Mononuclear cell (primary cell): Measurements from ENCODE around the gene MEPE. TPM values are rescaled to one million over a fixed set of nuclear protein-coding genes. Genes with fewer than 3 reads are reported as not detected.

Source experiments
- H3K27me3 ChIP-seq: 2 replicates; pipeline ENCODE4 v1.6.0; 2011; ENCODE audit warnings: low read length, control low read depth; ENCODE audit not compliant: insufficient read depth
- H3K4me1 ChIP-seq: 2 replicates; pipeline ENCODE4 v1.5.1; 2011; ENCODE audit warnings: mild to moderate bottlenecking, low read length, control low read depth; ENCODE audit not compliant: insufficient read depth
- H3K4me3 ChIP-seq: 2 replicates; pipeline ENCODE4 v1.5.1; 2011; ENCODE audit warnings: mild to moderate bottlenecking, low read length, moderate library complexity
- H3K9me3 ChIP-seq: 2 replicates; pipeline ENCODE4 v1.5.1; 2011; ENCODE audit warnings: low read depth, mild to moderate bottlenecking, control low read depth, low read length
- total RNA-seq: library from RNA; depleted of rRNA; stranded (reverse); fragments of >200 nt; gene quantifications from one replicate; pipeline ENCODE4 v1.2.3, GENCODE V29; 2012

The MEPE gene, protein sequence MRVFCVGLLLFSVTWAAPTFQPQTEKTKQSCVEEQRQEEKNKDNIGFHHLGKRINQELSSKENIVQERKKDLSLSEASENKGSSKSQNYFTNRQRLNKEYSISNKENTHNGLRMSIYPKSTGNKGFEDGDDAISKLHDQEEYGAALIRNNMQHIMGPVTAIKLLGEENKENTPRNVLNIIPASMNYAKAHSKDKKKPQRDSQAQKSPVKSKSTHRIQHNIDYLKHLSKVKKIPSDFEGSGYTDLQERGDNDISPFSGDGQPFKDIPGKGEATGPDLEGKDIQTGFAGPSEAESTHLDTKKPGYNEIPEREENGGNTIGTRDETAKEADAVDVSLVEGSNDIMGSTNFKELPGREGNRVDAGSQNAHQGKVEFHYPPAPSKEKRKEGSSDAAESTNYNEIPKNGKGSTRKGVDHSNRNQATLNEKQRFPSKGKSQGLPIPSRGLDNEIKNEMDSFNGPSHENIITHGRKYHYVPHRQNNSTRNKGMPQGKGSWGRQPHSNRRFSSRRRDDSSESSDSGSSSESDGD
- 0.21 TPM for total RNA-seq

DNA sequence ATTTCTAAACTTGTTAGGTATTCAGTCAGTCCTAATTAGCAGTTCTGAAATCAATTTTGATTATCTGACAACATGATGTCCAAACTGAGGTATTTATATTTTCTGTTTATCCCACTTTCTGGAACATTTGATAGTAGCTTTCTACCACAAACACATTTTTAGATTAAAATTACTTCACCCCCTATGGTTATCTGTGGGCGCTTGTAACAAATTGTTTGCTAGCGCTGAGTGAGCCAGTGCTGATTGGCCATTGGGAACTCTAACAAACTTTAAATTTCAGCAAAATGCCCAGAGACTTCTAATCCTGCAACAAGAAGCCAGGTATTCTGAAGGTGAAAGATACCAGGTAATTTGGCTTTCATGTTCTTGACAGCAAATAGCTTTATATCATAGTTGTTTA lies at the start of gene MEPE:
TSS of gene MEPE (plus strand) at position 301 of the 400 bp plus-strand sequence. CDS start 1,746 bp downstream, outside the sequence.
- no peaks in the 10 kb centered on the region for H3K27me3 ChIP-seq
- H3K9me3 ChIP-seq = no peaks in the 10 kb centered on the region
- no peaks in the 10 kb centered on the region for H3K4me1 ChIP-seq
- no peak within 1 kb of the TSS for H3K4me3 ChIP-seq

DNA sequence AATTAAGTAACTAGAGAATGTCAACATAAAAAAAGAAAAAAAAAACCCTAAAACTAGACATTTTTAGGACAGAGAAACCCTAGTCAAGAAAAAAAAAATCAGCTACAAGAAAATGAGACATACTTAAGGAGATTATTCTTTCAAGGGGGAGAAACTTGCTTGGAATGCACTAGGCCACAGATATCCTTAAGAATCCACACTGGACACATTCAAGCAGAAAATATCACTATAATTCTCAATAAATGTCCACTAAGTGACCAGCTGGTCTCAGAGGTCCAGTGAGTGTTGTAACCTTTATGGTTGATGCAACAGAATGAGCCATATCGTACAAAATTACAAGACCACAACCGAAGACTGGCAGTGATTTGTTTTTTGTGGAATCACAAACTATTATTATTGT lies 49.0 kb upstream of the MEPE start:
- Histone ChIP-seq H3K4me1 (no peaks in the 10 kb centered on the region), H3K27me3 (no peaks in the 10 kb centered on the region), H3K9me3 (no peaks in the 10 kb centered on the region), H3K4me3 (no peak overlapping the region)

DNA sequence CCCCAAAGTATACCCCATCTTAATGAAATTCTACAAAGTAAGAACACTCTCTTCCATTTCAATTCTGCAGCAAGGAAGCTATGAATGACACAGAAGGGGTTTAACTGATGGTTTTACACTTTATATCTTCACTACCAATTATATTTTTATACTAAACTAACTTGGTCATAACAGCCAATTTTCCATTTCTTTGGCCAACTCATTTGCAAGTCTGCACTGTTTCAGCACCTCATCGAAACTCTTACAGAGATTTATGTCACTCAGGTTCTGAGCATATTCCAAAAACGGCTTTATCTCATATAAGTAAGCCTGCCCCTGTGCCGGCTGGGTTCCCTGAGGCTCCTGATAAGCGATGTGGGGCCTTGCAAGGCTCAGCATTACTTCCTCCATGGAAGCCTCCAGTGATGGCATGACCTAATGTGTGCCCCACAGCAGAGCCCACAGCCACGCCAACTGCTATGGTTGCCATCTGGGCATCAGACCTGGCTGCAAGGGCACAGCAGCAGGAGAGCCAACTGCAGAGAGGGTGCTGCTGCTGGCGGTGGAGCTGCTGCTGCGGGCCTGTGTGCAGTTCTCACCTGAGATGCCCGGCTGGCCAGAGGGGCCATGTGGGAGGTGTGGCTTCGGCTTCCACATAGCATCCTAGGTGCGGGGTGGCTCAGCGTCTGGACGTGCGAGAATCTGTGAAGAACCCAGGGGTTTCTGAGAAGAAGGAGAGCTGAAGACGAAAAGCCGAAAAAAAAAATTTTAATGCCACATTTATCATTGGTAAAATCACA lies 46.8 kb upstream of the MEPE start:
- Histone ChIP-seq H3K4me1 (no peaks in the 10 kb centered on the region), H3K4me3 (no peak overlapping the region), H3K27me3 (no peaks in the 10 kb centered on the region), H3K9me3 (no peaks in the 10 kb centered on the region)

DNA sequence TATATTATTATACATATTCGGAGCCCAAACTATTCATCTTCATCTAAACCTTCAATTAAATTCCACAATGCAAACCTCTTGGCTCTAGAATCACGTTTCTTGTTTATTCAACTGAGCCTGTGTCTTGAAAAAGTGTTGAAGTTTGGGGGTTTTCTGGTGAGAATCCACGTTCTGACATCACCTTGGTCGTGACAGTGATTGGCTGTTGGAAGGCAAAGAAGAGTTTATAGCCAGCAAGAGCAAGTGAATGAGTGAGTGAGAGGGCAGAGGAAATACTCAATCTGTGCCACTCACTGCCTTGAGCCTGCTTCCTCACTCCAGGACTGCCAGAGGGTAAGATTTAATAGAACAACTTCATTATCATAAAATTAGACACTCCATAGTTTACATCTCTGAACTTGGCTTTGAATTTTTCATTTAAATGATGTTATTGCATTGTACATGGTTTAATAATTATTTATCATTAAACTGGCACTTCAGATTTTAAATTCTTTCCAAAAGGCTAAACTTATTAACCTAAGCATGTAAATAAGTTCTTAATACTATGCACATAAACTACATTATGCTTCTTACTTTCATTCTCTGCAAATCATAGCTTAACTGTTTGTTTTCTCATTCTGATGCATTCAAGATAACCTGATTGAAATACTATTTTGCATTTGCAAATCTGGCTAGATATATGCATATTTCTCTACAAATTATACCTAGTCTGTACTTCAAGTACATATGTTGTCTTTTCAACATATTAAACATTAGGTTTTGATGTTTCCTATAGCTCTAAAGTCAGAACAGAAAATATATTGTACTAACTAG lies 33.3 kb upstream of the MEPE start, which contains the start of gene IBSP:
TSS of gene IBSP (plus strand) at position 254 of the 813 bp plus-strand sequence. CDS start 2,808 bp downstream, outside the sequence.
- H3K9me3 ChIP-seq = no peaks in the 10 kb centered on the region
- no peaks in the 10 kb centered on the region for H3K27me3 ChIP-seq
- H3K4me1 ChIP-seq = no peaks in the 10 kb centered on the region
- H3K4me3 ChIP-seq = no peak within 1 kb of the TSS

DNA sequence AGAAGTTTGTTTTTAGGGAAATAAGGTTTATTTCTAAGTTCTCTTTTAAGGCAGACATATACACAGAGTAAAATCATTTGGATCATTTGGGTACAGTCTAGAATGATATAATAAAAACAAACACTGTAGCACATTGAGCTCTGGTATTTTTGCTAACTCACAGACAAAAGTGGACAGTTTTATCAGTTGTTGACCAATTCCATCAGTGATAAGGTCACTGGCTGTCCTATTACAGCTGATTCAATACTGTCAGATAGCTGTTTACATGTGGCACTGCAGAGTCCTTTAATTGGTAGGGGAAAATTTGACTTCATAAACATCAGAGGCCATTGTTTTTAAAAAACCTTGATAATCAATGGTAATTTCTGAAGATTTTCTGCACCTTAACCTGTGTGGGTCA lies 29.9 kb upstream of the MEPE start:
- H3K9me3 ChIP-seq = no peaks in the 10 kb centered on the region
- peaks cover 10% of the 10 kb centered on the region for H3K4me1 ChIP-seq
- no peaks in the 10 kb centered on the region for H3K27me3 ChIP-seq
- no peak overlapping the region for H3K4me3 ChIP-seq

DNA sequence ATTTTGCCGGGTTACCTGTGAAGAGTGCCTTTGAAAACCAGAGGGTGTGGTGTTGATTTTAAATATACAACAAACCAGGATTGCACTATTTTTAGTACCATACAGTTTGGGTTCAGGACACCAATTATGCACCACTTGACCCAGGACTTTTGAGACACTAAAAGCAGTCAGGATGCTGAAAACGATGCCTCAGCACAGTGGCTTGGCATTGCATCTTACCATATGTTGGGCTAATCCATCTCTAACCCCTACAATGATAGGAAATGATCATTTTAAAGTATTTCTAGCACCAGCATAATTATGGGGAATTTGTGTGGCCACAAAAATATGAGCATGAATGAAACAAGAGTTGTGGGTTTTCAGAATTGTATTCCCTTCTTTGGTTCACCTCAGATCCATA lies 29.3 kb upstream of the MEPE start:
- H3K4me3 ChIP-seq = no peak overlapping the region
- no peaks in the 10 kb centered on the region for H3K27me3 ChIP-seq
- no peaks in the 10 kb centered on the region for H3K9me3 ChIP-seq
- H3K4me1 ChIP-seq = peaks cover 10% of the 10 kb centered on the region

DNA sequence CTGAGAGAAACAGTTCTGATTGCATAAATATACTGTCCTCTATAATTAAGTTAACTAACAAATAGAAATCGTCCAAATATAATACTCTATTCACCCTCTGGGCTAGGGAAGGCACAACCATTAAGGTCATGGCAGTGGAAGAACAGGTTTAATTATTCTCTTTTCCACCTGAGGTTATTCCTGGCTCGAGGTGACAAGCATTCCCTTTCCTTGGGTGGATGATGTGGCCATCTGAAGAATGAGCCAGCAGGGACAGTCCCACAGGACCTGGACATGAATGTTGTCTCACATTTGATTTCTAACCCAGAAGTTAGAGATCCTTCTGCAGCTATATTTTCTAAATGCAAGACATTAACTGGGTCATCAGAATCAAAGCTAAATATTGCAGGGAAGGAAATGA lies 27.9 kb upstream of the MEPE start:
- Histone ChIP-seq H3K4me1 (peaks cover 10% of the 10 kb centered on the region), H3K4me3 (no peak overlapping the region), H3K27me3 (no peaks in the 10 kb centered on the region)

DNA sequence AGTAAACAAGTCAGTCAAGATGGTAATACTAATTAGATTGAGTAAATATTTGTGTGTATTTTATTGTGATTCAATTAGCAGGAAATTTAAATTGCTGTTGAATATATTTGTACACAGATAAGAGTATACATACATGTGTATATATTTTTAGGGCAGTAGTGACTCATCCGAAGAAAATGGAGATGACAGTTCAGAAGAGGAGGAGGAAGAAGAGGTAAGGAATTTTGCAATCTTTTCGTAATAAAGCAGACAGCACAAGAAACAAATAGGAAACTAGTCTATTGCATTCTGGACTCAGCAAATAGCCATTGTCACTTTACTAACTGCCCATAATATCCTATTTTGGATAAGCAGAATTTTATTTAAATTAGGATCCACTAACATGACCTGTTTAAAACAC lies 26.8 kb upstream of the MEPE start:
- Histone ChIP-seq H3K4me1 (peaks cover 10% of the 10 kb centered on the region), H3K4me3 (no peak overlapping the region), H3K9me3 (no peaks in the 10 kb centered on the region), H3K27me3 (no peaks in the 10 kb centered on the region)

More for the DNA sequence above, 27.9 kb upstream of the MEPE start:
- no peaks in the 10 kb centered on the region for H3K9me3 ChIP-seq

DNA sequence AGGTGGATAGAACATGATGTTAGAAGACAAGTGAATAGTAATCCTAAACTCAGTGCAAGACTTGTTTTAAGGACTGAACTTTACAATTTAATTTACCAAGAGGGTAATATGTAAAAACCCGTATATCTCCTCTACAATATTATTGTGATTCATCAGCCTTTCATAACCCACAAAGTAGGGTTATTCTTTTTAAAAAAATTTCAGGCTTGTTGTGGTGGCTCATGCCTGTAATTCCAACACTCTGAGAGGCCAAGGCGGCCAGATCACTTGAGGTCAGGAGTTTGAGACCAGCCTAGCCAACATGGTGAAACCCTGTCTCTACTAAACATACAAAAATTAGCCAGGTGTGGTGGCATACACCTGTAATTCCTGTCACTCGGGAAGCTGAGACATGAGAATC lies 26.2 kb upstream of the MEPE start:
- Histone ChIP-seq H3K4me3 (no peak overlapping the region), H3K27me3 (no peaks in the 10 kb centered on the region), H3K9me3 (no peaks in the 10 kb centered on the region), H3K4me1 (peaks cover 10% of the 10 kb centered on the region)

DNA sequence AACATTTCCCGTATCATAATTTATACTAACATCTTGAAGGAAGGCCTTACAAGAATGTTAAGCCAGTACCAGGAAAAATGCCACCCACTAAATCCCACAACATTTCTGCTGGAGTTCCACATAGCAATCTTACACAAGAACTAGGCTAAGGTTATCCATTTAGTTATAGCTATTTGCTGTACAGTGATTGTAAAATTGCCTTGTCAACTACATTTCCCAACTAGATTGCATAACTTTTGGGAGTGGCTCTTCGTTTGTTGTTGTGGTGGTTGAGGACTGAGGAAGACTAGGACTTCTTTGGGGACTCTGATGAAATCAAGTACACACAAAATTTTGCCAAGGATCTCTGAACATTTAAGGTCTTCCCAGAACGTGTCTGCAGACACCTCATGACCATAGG lies 25.4 kb upstream of the MEPE start:
- no peaks in the 10 kb centered on the region for H3K27me3 ChIP-seq
- peaks cover 10% of the 10 kb centered on the region for H3K4me1 ChIP-seq
- H3K4me3 ChIP-seq = no peak overlapping the region
- no peaks in the 10 kb centered on the region for H3K9me3 ChIP-seq

DNA sequence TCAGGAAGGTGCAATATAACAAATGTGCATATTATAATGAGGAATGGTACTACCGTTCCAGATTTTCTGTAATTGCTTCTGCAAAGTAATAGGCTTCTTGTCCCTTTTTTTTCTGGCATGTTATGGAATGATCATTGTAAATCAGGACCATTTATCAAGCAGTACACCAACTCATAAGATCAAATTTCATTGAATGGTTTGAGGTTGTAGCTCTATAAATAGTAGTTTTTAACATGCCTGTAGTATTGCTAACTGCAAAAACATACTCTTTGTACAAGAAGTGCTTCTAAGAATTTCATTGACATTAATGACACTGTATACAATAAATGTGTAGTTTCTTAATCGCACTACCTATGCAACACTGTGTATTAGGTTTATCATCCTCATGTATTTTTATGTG lies 20.8 kb upstream of the MEPE start:
- Histone ChIP-seq H3K4me3 (no peak overlapping the region), H3K9me3 (no peaks in the 10 kb centered on the region), H3K27me3 (no peaks in the 10 kb centered on the region), H3K4me1 (peaks cover 6% of the 10 kb centered on the region)

DNA sequence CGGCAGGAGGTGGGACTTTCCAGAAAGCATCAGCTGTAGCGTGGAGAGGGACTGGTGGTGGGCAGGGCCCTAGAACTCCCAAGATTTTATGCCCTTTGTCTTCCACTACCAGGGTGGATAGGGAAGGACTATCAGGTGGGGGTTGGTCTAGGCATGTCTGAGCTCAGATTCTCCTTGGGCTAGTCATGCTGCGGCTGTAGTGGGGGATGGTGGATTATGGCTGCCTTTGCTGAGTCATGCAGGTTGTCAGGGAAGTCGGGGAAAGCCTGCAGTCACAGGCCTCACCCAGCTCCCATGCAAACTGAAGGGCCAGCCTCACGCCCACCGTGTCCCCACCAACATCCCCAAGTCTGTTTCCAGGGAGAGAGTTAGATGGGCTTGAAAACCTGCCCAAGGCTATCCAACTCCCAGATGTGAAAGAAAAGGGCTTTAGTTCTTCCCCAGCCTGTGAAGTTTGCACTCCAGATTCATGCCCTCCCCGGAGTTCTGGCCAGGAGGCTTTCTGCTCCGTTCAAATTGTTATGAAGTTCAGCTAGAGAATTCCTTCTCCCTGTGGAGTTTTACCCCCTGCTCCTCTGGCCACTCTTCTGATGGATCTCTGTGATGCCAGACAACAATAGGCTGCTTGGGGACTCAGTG lies 13.4 kb upstream of the MEPE start:
- no peak overlapping the region for H3K4me3 ChIP-seq
- H3K4me1 ChIP-seq = no peaks in the 10 kb centered on the region
- H3K27me3 ChIP-seq = no peaks in the 10 kb centered on the region
- H3K9me3 ChIP-seq = no peaks in the 10 kb centered on the region

DNA sequence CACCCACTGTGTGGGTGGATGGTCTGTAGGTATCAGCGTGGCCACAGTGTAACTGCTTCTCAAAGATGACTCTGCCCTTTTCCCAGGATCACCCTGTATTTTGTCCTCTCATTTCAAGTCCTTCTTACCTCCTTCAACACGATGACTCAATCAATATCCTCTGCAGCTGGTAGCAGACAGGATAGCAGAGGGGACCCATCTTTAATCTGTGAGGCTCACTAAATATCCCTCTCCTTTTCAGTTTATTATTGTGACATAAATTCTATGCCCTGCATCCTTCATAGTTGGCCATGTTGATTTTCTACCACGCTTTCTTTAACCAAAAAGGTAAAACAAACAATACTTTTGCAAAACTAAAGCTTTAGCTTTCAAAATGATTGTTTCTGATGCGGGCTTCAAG lies 9.6 kb upstream of the MEPE start:
- Histone ChIP-seq H3K4me3 (no peak overlapping the region), H3K4me1 (no peaks in the 10 kb centered on the region), H3K9me3 (no peaks in the 10 kb centered on the region), H3K27me3 (no peaks in the 10 kb centered on the region)

DNA sequence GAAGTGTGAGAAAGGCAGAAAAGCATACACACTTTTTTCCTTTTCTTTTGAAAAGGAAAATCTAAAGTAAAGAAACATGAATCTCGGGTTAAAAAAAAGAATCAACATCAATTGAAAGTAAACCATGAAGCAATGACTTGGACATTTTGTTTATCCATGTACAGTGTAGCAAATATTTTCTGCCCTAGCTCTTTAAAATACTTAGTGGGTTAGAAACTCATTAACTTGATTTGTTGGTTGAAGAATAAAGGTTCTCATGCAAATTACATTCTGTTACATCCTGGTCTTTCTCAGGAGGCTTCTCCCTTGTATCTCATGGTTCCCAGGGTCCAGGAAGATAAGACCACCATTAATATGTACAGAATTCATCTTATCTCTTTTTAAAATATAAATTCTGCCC lies 9.0 kb upstream of the MEPE start:
- Histone ChIP-seq H3K4me3 (no peak overlapping the region), H3K9me3 (no peaks in the 10 kb centered on the region), H3K27me3 (no peaks in the 10 kb centered on the region), H3K4me1 (no peaks in the 10 kb centered on the region)
